ENCODE data around the gene ARID1A. TPM values are rescaled to one million over a fixed set of nuclear protein-coding genes. Genes with fewer than 3 reads are reported as not detected.

The ARID1A gene
- total and polyA plus RNA-seq, 2 of the 4 experiments (the other 2 are of a cell fraction), result 14.0 to 40.7 TPM

GRCh38 chr1:26814893-26815292 lies 119.1 kb downstream of the ARID1A start:
- no peak for ATAC-seq (ENCODE audit: low read depth)

More at GRCh38 chr1:26814893-26815292, 119.1 kb downstream of the ARID1A start:
- H4K20me1 ChIP-seq (ENCODE audit: insufficient read depth, low read length), result no peaks in the 10 kb centered on the region
- H2BK120ac ChIP-seq (ENCODE audit: low read depth, low read length), result no peak overlapping the region
- peaks cover 4% of the 10 kb centered on the region for H3K9me3 ChIP-seq (ENCODE audit: control insufficient read depth, insufficient read depth, low read length)
- H4K91ac ChIP-seq (ENCODE audit: insufficient read depth, low read depth, low read length), result no peak overlapping the region
- H3K4me3 ChIP-seq (ENCODE audit: insufficient read depth, low read depth, low read length), result no peak overlapping the region
- H3K14ac ChIP-seq (replicated peaks; ENCODE audit: low read depth, low read length), result no peak overlapping the region
- no peak overlapping the region for H4K5ac ChIP-seq (ENCODE audit: low read depth, low read length)
- no peak overlapping the region for H3K23ac ChIP-seq (ENCODE audit: low read depth, low read length)
- H3K9me1 ChIP-seq (ENCODE audit: insufficient read depth, low read length), result no peaks in the 10 kb centered on the region
- H3K36me3 ChIP-seq (ENCODE audit: control insufficient read depth, insufficient read depth, low read length), result no peaks in the 10 kb centered on the region
- in situ Hi-C loops (cut with MboI; ENCODE audit: low sequenced_read_pairs) (no loop called here), dilution Hi-C loops (cut with HindIII; ENCODE audit: low sequenced_read_pairs, unreplicated experiment) (no loop called here), intact Hi-C loops (cut with micrococcal nuclease) (no loop called here)
- no peak overlapping the region for H2AFZ ChIP-seq (replicated peaks; ENCODE audit: low read length, poor library complexity)
- no peak overlapping the region for H3K4ac ChIP-seq (ENCODE audit: low read depth, low read length)
- H3K4me1 ChIP-seq (ENCODE audit: control insufficient read depth, insufficient read depth, low read length), result no peaks in the 10 kb centered on the region
- no peak for TF ChIP-seq MAZ (IDR thresholded peaks at IDR 0.05; ENCODE audit: borderline replicate concordance, low read depth, low read length)
- no peak for TF ChIP-seq SMC3 (IDR thresholded peaks at IDR 0.05; ENCODE audit: low read depth, low read length)
- TF ChIP-seq NFE2L2 (IDR thresholded peaks at IDR 0.05; ENCODE audit: low read depth, low read length), result no peak
- TF ChIP-seq, protein P1, sequence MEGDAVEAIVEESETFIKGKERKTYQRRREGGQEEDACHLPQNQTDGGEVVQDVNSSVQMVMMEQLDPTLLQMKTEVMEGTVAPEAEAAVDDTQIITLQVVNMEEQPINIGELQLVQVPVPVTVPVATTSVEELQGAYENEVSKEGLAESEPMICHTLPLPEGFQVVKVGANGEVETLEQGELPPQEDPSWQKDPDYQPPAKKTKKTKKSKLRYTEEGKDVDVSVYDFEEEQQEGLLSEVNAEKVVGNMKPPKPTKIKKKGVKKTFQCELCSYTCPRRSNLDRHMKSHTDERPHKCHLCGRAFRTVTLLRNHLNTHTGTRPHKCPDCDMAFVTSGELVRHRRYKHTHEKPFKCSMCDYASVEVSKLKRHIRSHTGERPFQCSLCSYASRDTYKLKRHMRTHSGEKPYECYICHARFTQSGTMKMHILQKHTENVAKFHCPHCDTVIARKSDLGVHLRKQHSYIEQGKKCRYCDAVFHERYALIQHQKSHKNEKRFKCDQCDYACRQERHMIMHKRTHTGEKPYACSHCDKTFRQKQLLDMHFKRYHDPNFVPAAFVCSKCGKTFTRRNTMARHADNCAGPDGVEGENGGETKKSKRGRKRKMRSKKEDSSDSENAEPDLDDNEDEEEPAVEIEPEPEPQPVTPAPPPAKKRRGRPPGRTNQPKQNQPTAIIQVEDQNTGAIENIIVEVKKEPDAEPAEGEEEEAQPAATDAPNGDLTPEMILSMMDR (conservative IDR thresholded peaks at IDR 0.05; ENCODE audit: low read depth, low read length), result no peak
- TF ChIP-seq FOS (IDR thresholded peaks at IDR 0.05; ENCODE audit: low read depth, low read length), result no peak
- TF ChIP-seq CHD1 (IDR thresholded peaks at IDR 0.05; ENCODE audit: low read depth, low read length), result no peak
- TF ChIP-seq, protein P2, sequence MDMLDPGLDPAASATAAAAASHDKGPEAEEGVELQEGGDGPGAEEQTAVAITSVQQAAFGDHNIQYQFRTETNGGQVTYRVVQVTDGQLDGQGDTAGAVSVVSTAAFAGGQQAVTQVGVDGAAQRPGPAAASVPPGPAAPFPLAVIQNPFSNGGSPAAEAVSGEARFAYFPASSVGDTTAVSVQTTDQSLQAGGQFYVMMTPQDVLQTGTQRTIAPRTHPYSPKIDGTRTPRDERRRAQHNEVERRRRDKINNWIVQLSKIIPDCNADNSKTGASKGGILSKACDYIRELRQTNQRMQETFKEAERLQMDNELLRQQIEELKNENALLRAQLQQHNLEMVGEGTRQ (IDR thresholded peaks at IDR 0.05; ENCODE audit: low read depth, low read length), result no peak
- TF ChIP-seq MXI1 (IDR thresholded peaks at IDR 0.05; ENCODE audit: borderline replicate concordance, low read depth, low read length), result no peak
- no peak for TF ChIP-seq MAFK (IDR thresholded peaks at IDR 0.05; ENCODE audit: low read depth, low read length)
- TF ChIP-seq, protein P3, sequence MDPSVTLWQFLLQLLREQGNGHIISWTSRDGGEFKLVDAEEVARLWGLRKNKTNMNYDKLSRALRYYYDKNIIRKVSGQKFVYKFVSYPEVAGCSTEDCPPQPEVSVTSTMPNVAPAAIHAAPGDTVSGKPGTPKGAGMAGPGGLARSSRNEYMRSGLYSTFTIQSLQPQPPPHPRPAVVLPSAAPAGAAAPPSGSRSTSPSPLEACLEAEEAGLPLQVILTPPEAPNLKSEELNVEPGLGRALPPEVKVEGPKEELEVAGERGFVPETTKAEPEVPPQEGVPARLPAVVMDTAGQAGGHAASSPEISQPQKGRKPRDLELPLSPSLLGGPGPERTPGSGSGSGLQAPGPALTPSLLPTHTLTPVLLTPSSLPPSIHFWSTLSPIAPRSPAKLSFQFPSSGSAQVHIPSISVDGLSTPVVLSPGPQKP (IDR thresholded peaks at IDR 0.05; ENCODE audit: borderline replicate concordance, low read depth, low read length), result no peak
- no peak for TF ChIP-seq BHLHE40 (IDR thresholded peaks at IDR 0.05; ENCODE audit: low read depth, low read length)
- TF ChIP-seq RFX5 (IDR thresholded peaks at IDR 0.05; ENCODE audit: low read depth, low read length), result no peak
- no peak for TF ChIP-seq RCOR1 (IDR thresholded peaks at IDR 0.05; ENCODE audit: insufficient replicate concordance, low read length)
- TF ChIP-seq RAD21 (IDR thresholded peaks at IDR 0.05; ENCODE audit: low read length), result no peak
- TF ChIP-seq POLR2A (IDR thresholded peaks at IDR 0.05; ENCODE audit: low read depth, low read length), result no peak
- no peak overlapping the region for H3K4me2 ChIP-seq (ENCODE audit: low read depth, low read length)
- no peak overlapping the region for H2AK9ac ChIP-seq (replicated peaks; ENCODE audit: low read depth, low read length, poor library complexity)
- no TSS peak for BruUV-seq (replicated peaks)
- H2BK20ac ChIP-seq (ENCODE audit: low read depth, low read length), result no peak overlapping the region
- no peak overlapping the region for H4K8ac ChIP-seq (ENCODE audit: low read depth in 2 of 2, low read length in 2 of 2)
- ChIA-PET POLR2A (ENCODE audit: unreplicated experiment) (no interaction called here), CTCF (no interaction called here)
- no peaks in the 10 kb centered on the region for H3K79me1 ChIP-seq (ENCODE audit: low read depth in 1 of 2, low read length in 2 of 2)
- no peak overlapping the region for H3K18ac ChIP-seq (ENCODE audit: low read depth, low read length)
- no peak overlapping the region for H2AK5ac ChIP-seq (ENCODE audit: low read depth, low read length)
- H3K27ac ChIP-seq (ENCODE audit: insufficient read depth, low read length), result no peak overlapping the region
- H3K56ac ChIP-seq (ENCODE audit: extremely low read depth, insufficient read depth, low read length), result no peak overlapping the region
- no peak for DNase-seq
- no peak overlapping the region for H2BK15ac ChIP-seq (ENCODE audit: low read depth, low read length)
- H3K9ac ChIP-seq (ENCODE audit: low read depth, low read length), result no peak overlapping the region
- no peaks in the 10 kb centered on the region for H3K27me3 ChIP-seq (ENCODE audit: control insufficient read depth, insufficient read depth, low read length)
- no peak overlapping the region for H2BK5ac ChIP-seq (ENCODE audit: low read depth, low read length, poor library complexity, severe bottlenecking)
- WGBS, 2 experiments (ENCODE audit: extremely low coverage in 2 of 2, insufficient read length in 1 of 2), result 94% methylated on average over 2 of the region's 3 CpGs; no CpG with 5 or more reads in 1 of the 2 experiments
